Eye (tissue), 1 donor: ENCODE results near the gene TMPRSS3.

Source experiments
- DNase-seq: peaks from one replicate; pipeline ENCODE4 v3.0.0-alpha.2; 2015

TMPRSS3 gene

DNA sequence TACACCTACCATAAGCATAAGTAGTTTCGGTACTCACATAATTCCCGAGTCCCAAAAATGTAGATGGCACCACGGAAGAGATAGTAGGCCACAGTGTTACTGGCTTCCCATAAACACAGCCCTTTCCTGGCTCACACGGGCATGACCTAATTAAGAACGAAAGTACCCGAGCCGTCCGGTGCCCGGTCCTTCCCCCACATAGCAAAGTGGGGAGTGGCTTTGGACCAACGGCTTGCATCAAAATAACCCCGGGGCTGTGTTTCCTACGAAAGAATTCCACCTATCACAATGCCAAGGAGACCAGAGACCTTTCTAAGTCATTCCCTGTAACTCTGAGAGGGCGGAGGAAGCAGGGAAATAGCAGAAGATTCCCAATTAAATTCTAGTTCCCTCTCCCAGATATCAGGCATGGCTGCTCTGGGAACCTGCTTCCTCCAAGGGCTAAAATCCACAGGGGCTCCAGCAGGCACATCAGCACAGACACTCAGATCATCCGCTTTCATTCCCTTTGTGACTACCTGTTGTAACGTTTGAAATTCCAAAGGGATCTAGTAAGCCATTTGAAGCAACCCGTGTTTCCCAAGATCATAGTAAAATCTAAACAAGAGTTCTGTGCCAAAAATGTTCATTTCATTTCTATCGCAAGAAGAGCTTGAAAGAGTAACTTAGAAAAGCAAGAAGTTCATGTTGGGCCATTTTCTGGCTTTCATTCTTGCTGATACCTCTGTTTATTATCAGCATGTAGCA lies at the start of gene TMPRSS3:
TSS of gene TMPRSS3 (minus strand) at position 148 of the 747 bp plus-strand sequence. CDS start 635 bp downstream, outside the sequence.
- DNase-seq: no peak

DNA sequence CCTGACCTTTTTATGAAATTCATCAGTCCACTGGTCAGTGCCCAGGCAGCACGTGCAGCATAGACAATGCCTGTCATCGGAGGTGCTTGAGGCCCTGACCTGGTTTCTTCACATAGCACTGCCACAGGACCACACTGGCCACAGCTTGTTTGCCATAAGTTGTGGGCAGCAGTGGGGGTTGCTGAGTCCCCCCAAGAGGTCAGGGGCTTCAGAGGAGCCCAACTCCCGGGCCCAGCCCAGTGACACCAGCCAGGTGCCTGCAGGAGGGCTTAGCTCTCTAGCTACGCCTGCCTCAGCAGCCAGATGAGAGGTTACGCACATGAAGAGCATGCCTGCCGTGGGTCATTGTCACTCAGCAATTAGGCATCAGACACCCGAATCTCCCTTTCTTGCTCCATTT lies 49.5 kb upstream of the TMPRSS3 start:
- DNase-seq: no peak

DNA sequence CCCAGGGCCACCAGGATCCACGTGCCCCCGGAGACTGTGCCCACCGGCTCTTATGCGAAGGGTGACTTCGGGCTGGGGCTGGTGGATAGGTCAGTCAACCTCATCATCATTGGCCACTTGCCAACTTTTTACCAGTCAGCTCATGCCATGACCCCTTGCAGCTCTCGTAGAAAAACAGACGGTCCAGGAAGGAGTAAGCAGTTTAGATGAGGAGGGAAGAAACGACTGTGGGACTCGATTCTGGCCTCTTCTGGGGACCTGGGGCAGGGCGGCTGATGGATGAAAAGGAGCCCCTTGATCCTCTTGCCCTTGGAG lies 48.9 kb upstream of the TMPRSS3 start:
- DNase-seq: no peak

DNA sequence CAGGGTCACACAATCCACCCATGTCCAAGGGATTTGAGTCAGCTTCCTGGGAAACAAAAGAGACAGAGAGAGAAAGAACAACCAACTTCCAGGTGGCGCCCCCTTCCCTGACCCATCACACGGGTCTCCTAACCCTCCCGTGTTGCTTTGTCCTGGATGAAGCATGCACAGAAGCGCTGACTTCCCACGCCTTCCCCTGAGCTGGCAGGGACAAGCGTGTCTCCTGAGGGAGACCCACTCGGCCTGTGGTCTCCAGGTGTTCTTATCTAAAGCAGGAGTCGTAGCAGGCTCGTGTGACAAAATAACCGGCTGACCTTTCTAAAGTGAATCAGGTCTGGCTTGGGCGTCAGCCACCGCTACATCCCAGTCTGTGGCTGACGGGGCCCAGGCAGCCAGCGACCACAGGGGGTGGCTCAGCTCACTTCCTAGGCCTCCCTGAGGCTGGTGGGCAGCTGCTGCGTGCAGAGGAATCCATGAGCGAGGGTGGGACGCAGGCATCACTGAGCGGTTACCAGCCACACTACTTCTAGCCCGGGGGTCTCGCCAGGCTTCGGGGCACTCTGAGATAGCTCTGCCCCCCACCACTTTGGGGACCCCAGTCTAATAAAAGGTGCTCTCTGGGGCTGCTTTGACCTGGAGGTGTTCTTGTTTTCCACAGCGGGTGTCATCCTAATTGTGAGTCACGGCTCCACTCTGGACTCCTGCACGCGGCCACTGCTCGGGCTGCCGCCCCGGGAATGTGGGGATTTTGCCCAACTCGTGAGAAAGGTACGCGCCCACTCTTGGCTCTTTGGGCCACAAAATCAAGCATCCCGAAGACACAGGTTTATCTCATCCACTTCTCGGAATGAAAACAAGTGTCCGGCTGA lies 48.3 kb upstream of the TMPRSS3 start:
- no peak for DNase-seq

DNA sequence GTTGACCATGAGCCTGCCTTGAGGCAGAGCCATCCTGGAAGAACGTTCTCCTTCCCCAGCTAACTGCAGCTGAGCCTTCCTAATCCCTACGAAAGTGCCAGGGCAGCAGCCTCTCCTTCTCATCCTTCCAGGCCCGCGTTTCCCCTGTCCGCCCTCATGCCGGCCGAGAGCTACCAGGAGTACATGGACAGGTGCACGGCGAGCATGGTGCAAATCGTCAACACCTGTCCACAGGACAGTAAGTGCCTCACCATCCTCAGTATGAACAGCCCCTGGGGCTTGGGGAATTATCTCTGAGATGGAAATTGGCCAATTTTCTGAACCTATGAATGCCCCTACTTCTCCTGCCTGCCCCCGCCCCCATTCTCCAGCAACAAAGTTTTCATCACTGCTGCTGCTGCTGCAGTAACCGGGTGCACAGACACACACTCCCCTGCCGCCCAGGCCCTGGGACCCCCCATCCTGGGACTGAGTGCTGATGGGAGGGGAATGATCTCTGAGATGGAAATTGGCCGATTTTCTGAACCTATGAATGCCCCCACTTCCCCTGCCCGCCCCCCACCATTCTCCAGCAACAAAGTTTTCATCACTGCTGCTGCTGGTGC lies 47.4 kb upstream of the TMPRSS3 start:
- DNase-seq: no peak

DNA sequence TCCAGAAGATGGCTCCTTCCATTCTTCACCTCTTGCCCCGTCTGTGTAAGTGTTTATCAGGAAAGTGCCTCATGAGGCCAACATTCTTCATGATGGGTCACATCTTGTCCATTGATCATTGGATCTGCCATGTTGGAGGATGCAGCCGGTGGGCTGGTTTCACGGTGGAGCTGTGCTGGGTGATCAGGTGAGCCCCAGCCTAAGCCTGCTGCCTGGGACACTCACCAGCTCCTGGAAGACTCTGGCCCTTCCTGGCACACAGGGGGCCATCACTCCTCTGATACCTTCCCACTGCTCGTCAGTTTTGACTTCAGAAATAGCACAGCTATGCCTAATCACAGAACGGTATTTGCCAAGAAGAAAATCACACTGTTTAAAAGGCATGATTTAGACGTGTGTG lies 46.1 kb upstream of the TMPRSS3 start:
- DNase-seq: no peak

DNA sequence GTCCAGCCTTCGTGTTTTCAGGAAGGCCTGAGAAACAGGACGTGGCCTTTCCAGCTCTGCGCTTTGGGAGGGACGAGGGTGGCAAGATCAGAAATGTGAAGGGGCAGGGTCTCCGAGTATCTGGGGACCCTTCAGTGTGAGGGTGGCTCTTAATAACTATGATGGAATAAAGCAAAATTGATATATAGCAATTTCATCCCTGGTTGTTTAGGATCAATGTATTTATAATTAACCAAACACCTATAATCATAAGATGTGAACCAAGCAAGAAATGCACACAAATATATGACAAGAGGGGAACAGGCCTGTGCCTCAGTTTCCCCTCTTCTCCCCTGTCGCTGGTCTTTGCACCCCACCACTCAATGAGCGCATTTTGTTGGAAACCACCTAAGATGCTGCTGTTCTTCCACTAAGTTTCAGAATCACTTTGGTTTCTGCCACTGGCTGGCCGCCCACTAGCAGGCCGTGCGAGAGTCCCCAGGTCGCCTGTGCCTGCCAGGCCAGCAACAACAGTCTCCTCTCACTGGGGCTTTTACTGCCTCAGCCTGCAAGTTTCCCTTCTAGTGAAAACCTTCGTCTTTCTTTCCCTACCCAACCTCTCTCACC lies 44.4 kb upstream of the TMPRSS3 start:
- no peak for DNase-seq

DNA sequence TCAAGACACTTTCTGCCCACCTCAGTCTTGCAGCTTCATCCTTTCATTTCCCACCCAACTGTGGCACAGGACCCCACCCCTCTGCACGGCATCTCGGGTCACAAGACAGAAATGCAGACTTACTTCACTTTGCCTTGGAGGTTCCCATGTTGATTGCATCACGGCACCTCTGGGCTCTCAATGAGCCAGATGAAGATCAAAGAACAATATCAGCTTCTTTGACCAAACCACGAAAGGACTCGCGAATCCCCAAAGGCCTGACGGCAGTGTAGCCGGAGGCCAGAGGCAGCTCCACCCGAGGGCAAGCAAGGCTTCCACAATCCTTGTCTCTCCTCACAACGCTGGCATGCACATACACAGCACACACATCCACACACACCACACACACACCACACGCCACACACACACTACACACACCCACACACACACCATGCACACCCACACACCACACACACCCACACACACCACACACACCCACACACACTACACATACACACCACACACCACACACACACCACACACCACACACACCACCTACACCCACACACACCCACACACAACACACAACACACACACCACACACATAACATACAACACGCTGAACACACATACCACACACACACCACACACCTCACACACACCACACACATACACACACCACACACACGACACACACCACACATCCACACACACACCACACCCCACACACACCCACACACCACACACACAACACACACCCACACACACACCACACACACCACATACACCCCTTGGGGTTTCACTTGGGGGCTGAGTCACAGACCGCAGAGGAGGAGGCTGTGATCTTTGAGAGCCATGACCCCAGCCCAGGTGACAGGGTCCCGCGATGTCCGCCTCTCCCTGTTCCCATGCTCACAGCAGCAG lies 43.7 kb upstream of the TMPRSS3 start:
- DNase-seq: no peak

DNA sequence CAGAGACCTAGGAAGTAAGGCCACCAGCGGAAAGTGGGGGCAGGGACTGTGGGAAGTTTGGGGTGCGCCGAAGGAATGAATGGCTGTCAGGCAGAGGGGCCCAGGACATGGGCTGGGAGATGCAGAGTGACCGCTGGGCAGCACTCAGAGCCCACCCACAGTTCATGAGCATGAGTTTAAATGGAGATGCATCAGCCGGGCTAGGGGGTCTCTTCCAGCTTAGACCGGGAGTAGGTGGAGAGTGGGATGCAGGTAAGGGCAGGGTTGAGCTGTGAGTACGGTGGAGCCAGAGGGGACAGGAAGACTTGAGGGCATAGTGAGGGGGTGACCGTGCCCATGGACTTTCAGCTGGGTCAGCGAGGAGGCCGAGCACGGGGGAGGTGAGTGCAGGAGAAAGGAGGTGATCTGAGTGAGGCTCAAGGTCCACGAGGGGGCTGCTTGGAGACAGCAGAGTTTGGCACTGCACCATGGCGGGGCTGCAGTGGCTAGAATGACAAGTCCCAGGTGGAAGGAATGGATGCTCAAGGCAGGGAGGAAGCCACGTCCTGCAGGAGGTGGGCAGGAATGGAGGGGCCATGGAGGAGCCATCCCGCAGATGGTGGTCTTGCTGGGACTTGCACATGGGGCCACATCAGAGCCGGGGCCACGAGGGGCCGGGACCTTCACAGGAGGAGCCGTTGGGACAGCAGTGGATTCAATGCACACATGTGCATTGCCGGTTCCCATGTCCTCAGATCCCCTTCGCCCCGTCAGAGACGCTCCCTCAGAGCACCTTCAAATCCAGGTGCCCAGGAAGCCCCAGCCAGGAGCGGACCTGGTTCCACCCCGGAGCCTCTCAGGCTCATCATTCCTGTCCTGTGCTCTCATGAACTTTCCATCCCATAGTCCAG lies 42.7 kb upstream of the TMPRSS3 start:
- no peak for DNase-seq

DNA sequence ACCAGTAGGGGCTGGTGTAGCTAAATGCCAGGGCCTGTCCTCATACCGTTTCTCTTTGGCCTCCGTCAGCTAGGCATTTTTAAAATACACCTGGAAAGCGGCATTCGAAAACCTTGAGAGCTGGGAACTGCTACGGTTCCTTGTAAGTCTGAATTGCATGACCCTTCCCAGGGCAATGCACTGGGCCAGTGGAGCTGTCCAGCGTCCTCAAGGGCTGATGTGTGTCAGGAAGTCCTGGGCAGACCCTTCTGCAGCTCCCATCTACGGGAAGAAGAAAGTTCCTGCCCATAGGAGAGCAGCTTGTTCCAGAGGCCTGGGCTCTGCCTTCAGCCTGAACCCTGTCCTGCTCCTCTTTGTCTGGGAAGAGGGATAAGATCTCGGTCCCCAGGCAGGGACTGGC lies 41.9 kb upstream of the TMPRSS3 start:
- no peak for DNase-seq

DNA sequence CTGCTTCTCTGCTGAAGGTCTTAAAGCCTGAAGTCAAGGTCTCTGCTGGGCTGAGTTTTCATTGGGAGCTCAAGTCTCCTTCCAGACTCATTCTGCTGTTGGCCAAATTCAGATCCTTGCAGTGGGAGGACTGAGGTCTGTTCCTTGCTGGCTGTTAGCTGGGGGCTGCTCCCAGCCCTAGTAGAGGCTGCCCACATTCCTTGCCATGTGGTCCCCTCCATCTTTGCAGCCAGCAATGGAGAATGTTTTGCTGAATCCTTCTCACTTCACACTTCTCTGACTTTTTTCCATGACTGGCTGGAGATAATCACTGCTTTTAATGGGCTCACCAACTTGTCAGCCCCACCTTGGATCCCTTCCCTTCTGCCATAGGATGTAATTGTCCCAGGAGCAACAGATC lies 41.1 kb upstream of the TMPRSS3 start:
- DNase-seq: no peak

DNA sequence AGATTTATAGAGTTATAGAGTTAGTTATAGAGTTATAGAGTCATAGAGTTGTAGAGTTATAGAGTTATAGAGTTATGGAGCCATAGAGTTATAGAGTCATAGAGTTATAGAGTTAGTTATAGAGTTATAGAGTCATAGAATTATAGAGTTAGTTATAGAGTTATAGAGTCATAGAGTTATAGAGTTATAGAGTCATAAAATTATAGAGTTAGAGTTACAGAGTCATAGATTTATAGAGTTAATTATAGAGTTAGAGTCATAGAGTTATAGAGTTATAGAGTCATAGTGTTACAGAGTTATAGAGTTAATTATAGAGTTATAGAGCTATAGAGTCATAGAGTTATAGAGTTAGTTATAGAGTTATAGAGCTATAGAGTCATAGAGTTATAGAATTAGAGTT lies 40.0 kb upstream of the TMPRSS3 start:
- DNase-seq: no peak

DNA sequence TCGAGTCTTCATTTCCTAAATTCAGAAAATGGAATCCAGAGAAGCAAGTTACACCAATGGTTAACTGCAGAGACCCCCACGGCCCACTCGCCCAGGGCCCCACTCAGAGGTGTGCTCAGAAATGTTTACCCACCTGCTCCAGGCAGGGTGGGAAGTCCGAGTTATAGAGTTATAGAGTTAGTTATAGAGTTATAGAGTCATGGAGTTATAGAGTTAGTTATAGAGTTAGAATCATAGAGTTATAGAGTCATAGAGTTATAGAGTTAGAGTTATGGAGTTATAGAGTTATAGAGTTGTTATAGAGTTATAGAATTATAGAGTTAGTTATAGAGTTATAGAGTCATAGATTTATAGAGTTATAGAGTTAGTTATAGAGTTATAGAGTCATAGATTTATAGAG lies 39.5 kb upstream of the TMPRSS3 start:
- no peak for DNase-seq

DNA sequence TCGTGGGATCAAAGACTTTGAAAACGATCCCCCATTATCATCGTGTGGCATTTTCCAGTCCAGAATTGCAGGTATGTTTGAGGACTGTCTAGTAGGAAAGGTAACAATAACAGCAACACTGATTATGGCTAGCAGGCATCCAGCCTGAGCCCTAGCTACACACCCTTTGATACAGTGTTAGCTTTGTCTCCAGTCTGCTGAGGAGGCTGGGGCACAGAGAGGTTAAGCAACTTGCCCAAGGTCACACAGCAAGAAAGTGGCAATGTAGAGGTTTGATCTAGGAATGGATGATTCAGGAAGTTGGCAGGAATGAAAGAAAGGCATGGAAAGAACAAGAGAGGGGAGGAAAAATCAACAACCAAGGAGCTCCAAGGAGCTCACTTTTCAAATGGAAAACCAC lies 39.0 kb upstream of the TMPRSS3 start:
- no peak for DNase-seq

DNA sequence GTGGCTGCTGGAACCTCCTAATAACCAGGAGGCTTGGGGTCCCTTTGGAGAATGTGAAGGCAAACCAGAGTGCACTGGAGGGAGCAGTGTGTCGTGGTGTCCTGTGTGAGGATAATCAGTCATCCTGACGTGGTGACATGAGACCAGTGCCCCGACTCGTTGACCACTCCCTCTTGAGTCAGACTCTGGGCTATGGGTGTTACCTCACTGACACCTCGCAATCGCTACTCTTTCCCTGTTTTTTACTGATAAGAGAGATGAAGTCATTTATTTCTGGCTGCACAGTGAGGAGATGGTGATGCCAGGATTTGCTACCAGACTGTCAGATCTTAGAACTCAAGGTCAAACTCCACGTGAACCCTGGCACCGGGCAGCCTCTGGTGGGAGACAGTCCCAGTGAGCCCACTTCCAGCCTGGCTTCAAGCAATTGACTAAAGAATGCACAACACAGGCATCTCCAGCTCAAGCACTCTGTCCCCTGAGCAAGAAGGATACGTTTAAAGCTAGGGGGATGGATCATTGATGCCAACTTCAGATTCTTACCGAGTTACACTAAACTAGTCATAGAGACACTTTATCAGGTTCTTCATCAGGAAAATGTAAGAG lies 38.2 kb upstream of the TMPRSS3 start:
- no peak for DNase-seq

DNA sequence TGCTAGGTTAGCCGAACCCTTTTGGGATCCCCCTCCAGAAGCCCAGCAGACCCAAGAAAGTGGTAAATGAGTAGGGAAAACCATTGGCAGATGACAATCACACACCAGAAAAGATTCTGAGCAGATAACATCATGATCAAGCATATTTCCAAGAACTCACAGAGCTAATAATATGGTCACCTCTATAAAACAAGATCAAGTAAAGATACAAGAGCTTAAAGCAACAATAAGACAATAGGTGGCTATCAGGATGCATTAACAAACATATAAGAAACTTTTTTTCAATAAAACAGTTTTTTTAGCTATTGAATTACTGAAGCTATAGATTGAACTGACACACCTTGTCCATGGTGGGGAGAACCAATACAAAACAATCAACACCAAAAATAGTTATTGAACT lies 36.8 kb upstream of the TMPRSS3 start:
- DNase-seq: no peak

DNA sequence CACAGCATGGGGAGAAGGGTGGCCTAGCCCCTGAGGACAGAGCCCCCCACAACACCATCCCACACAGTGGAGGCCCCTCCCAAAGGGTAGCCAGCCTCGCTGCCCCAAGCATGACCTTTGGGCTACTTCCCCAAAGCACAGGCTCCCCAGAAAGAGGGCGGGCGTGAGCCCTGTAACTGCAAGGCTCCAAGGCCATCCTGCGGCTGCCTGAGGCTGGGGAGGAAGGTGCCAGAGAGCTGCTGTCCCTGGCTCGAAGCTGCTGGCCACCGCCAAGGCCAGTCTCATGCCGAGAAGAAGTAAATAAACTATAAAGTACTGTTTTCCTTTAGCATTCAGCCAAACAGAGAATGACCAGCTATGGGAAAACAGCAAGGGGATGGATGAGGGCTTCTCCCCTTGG lies 35.3 kb upstream of the TMPRSS3 start:
- no peak for DNase-seq

DNA sequence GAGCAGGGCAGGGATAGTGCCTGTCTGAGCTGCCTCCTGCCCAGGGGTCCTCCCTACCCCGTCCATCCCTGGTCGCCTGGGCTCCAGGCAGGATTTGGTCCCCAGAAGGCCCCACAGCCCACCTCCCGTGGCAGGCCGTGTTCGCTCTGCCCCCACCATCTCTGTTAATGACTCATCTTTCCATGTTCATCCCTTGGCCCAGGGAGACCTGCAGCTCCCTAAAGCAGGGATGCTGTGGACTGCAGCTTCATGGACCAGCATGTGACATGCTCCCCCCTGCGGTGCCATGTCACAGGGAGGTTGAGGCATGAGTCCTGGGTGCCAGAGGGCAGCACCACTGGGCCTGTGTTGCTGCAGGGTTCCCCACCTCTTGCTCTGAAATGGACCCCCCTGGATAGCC lies 34.7 kb upstream of the TMPRSS3 start:
- DNase-seq: no peak

DNA sequence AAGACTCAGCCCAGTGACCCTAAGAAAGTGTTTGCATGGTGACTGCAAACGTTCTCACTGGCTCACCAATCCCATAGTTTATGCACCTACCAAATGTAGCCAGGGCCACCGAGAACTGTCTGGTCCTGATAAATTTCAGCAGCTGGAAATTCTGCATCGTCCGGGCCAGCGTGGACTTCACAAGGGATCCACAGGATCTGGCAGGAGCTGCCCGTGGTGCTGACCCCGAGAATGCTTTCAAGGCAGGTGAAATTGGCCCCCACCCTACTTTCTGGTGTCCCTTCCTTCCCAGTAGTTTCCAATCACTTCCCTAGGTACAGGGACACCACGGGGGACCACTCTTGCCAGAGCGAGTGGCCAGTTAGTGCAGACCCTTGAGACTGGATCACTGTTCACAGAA lies 34.0 kb upstream of the TMPRSS3 start:
- no peak for DNase-seq

DNA sequence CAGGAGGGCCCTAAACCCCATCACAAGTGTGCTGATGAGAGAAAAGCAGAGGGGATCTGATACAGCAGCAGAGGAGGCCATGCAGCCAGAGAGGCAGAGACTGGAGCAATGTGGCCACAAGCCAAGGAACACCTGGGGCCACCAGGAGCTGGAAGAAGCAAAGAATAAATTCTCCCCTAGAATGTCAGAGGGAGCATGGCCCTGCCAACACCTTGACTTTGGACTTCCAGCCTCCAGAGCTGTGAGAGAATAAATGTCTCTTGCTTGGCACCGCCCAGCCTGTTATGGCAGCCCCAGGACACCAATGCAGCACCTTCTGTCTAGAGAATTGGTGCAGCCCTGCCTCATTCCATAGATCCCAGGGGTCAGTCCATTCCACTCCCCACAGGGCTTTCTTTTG lies 33.2 kb upstream of the TMPRSS3 start:
- no peak for DNase-seq

DNA sequence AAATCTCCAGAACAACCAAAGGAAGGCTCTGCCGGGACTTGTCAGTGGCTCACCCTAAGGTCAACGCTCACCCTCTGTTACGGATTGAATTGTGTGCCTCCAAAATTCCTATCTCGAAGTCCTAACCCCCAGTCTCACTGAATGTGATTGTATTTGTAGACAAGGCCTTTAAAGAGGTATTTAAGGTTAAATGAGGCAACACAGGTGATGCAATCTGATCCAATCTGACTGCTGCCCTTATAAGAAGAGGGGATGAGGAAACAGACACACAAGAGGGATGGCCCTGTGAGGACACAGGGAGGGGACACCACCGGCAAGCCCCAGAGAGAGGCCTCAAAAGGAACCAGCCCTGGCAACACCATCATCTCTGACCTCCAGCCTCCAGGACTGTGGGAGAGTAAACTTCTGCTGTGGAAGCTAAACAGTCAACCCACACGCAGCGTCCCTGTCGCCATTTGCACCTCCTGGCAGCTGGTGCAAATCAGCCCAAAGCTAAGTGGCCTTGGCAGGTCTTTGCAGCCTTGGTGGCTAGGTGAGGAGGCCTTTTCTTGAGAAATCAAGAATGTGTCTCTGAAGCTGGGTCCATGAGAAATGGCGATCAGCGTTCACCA lies 32.1 kb upstream of the TMPRSS3 start:
- DNase-seq: no peak
